ENCODE measurements around the gene ZNF682. TPM values are rescaled to one million over a fixed set of nuclear protein-coding genes. Genes with fewer than 3 reads are reported as not detected.

ZNF682 gene
- total RNA-seq, 1 experiment from 2014 or later: 23.0 TPM

- Histone ChIP-seq H4K8ac (replicated peaks; ENCODE audit: insufficient read length, low read depth, low read length) (no peak overlapping the region), H2BK5ac (ENCODE audit: insufficient read length, low read length) (no peak overlapping the region), H3K4me2 (ENCODE audit: insufficient read depth, insufficient read length, low read length) (no peak overlapping the region), H3T11ph (ENCODE audit: low read length) (no peak overlapping the region), H3K14ac (ENCODE audit: insufficient read depth, low read length) (no peak overlapping the region), H3K56ac (ENCODE audit: insufficient read length, low read depth, low read length) (no peak overlapping the region), H3K9ac (ENCODE audit: extremely low read depth, insufficient read length, low read length) (no peak overlapping the region), H3K23me2 (ENCODE audit: insufficient read length, low read depth, low read length, poor library complexity, severe bottlenecking) (no peaks in the 10 kb centered on the region), H4K20me1 (ENCODE audit: control insufficient read depth, insufficient read depth, insufficient read length) (no peaks in the 10 kb centered on the region), H3K18ac (ENCODE audit: insufficient read length, low read depth, low read length) (no peak overlapping the region), H2BK15ac (ENCODE audit: low read depth, low read length) (no peak overlapping the region), H3K9me3 (ENCODE audit: control insufficient read depth, low read depth, low read length) (no peaks in the 10 kb centered on the region), H2BK120ac (ENCODE audit: low read depth, low read length, poor library complexity, severe bottlenecking) (no peak overlapping the region), H3K27ac (ENCODE audit: insufficient read length, low read depth, low read length) (no peak overlapping the region), H2BK12ac (ENCODE audit: insufficient read length, low read depth, low read length) (no peak overlapping the region), H4K91ac (ENCODE audit: insufficient read length, low read depth, low read length) (no peak overlapping the region), H2AFZ (ENCODE audit: low read length) (no peak overlapping the region), H3K79me2 (ENCODE audit: insufficient read depth, low read length) (peaks cover under 1% of the 10 kb centered on the region; the same call in 1 of the 2 replicates), H3K79me1 (ENCODE audit: insufficient read depth, low read depth, low read length, poor library complexity, severe bottlenecking) (no peaks in the 10 kb centered on the region), H3K27me3 (ENCODE audit: insufficient read depth, low read length) (no peaks in the 10 kb centered on the region), H4K5ac (ENCODE audit: insufficient read length, low read depth, low read length) (no peak overlapping the region), H3K4me1 (ENCODE audit: insufficient read depth, low read length) (no peaks in the 10 kb centered on the region; the same call in 1 of the 2 replicates), H3K23ac (ENCODE audit: insufficient read length, low read depth, low read length) (no peak overlapping the region), H3K4ac (ENCODE audit: low read depth, low read length) (no peak overlapping the region), H2AK5ac (ENCODE audit: insufficient read length, low read length) (no peak overlapping the region), H2BK20ac (ENCODE audit: low read depth, low read length, poor library complexity, severe bottlenecking) (no peak overlapping the region)
- no CpG with 5 or more reads among the region's 5 CpGs for WGBS (ENCODE audit: extremely low coverage, insufficient read length, low lambda C conversion rate)
- DNase-seq: no peak
- Mint-ChIP-seq H3K27me3 (ENCODE audit: low read depth) (peaks cover 5% of the 10 kb centered on the region; the same call in 1 of the 2 replicates), H3K36me3 (ENCODE audit: insufficient read depth in 1 of 3, low read depth in 3 of 3) (peaks cover 0 to 5% (median 2%) of the 10 kb centered on the region in 3 experiments; a peak in 5 of 7 replicates), H3K4me1 (peaks cover 14 to 28% of the 10 kb centered on the region in 2 experiments), H3K27ac (no peak overlapping the region), H3K9me3 (peaks cover 3 to 24% of the 10 kb centered on the region in 2 experiments), H3K4me3 (no peak overlapping the region)
- no peak for TF ChIP-seq CTCF (conservative IDR thresholded peaks at IDR 0.05)
These were observed 33.6 kb upstream of the ZNF682 start for GRCh38 chr19:20072936-20073335.

All from H9 (cell line).